ENCODE results near the gene ALK.

DNA sequence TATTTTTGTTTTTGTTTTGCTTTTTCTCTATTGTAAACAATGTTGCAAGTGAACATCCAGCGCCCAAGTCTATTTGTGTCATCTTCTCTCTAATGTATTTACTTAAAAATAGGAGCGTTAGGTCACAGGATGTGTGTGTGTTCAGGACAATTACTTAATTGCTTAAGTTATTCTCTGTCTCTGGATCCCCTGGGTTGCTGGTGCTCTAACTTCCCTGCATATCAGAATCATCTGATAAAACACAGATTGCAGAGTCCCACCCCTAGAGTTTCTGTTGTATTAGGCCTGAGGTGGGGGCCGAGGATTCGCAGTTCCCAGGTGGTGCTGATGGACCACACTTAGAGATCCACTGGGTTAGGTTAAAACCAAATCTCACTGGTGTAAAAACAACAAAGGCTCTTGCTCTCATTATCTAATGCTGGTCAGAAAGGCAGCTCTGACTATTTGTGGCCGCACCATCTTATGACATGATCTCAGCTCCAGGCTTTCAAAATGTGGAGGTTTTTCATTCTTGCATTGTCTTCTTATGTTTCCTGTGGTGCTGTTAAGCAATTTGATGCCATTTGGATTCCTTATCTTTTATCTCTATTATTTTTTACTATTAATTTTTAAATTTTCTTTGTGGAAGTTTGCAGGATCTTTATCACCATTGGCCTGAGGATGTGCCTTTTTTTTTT lies 718.4 kb downstream of the ALK start:
- no peak for TF ChIP-seq POLR2AphosphoS5 (IDR thresholded peaks at IDR 0.05; ENCODE audit: borderline replicate concordance, low read depth, low read length)
- TF ChIP-seq EZH2 (IDR thresholded peaks at IDR 0.05), result no peak
- TF ChIP-seq FOXP2 (optimal IDR thresholded peaks at IDR 0.05; ENCODE audit: control extremely low read depth, extremely low read length, insufficient read depth), result no peak
